ENCODE results near the gene CRYBG1. TPM values are rescaled to one million over a fixed set of nuclear protein-coding genes. Genes with fewer than 3 reads are reported as not detected.

CRYBG1 gene
- total RNA-seq, 1 donor from 2014 or later: 3.9 TPM

DNA sequence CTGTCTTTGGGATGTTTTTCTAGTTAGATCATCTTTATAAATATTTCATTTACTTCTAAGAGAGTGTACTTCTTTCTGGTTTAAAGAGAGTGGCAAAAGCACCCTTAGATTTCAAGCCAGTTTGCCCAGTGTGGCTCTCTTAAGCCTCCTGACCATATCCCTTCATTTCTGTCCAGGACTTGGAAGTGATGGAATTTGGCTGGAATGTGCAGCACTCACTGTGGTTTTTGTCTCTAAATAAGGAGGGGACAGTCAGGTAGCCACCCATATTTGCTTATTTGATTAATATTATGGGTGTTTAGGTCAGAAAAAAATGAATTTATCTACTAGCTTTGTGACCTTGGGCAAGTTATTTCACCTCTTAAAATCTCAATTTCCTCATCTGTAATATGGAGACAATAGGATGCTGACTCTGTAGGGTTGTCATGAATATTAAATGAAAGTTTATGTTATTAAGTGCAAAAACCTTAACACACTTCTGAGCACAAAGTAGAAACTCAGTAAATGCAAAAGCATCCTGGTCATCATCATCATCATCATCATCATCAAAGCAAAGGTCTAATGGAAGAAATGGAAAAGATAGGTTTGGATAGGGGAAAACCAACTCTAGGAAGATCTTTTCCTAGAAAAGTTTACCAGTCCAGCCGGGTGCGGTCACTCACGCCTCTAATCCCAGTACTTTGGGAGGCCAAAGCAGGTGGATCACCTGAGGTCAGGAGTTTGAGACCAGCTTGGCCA is 3.1 kb downstream of the CRYBG1 start:
- H3K4me1 Mint-ChIP-seq (ENCODE audit: low read depth): peaks cover 13% of the 10 kb centered on the region
- H3K27me3 Mint-ChIP-seq (ENCODE audit: low read depth): peaks cover 33% of the 10 kb centered on the region
- DNase-seq (ENCODE audit: low spot score): no peak
- H3K27ac Mint-ChIP-seq (ENCODE audit: unreplicated experiment): no peak overlapping the region
- no peak overlapping the region for H3K4me3 Mint-ChIP-seq (ENCODE audit: unreplicated experiment)
- H3K36me3 Mint-ChIP-seq (ENCODE audit: low read depth): no peaks in the 10 kb centered on the region
- no peaks in the 10 kb centered on the region for H3K9me3 Mint-ChIP-seq (ENCODE audit: low read depth)
- TF ChIP-seq, protein P1, sequence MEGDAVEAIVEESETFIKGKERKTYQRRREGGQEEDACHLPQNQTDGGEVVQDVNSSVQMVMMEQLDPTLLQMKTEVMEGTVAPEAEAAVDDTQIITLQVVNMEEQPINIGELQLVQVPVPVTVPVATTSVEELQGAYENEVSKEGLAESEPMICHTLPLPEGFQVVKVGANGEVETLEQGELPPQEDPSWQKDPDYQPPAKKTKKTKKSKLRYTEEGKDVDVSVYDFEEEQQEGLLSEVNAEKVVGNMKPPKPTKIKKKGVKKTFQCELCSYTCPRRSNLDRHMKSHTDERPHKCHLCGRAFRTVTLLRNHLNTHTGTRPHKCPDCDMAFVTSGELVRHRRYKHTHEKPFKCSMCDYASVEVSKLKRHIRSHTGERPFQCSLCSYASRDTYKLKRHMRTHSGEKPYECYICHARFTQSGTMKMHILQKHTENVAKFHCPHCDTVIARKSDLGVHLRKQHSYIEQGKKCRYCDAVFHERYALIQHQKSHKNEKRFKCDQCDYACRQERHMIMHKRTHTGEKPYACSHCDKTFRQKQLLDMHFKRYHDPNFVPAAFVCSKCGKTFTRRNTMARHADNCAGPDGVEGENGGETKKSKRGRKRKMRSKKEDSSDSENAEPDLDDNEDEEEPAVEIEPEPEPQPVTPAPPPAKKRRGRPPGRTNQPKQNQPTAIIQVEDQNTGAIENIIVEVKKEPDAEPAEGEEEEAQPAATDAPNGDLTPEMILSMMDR (IDR thresholded peaks at IDR 0.05): no peak

DNA sequence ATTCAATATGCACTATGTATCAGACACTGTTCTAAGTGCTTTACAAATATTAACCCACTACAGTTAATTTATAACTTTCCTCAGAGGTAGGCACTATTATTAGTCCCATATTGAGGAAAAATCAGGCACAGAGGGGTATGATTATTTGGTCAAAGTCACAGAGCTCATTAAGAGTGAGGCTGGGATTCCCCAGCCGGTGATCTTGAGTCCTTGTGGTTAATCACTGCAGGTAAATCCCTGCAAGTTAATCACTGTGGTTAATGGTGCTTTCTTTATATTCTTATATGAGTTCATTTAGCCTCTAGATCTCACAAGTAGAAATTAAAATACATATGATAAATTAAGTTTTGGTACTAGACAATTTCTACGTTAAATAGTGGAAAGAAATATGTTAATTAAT is 9.2 kb downstream of the CRYBG1 start:
- DNase-seq (ENCODE audit: low spot score): no peak
- Mint-ChIP-seq H3K9me3 (ENCODE audit: low read depth) (no peaks in the 10 kb centered on the region), H3K27ac (ENCODE audit: unreplicated experiment) (no peak overlapping the region), H3K4me3 (ENCODE audit: unreplicated experiment) (no peak overlapping the region), H3K4me1 (ENCODE audit: low read depth) (no peaks in the 10 kb centered on the region), H3K36me3 (ENCODE audit: low read depth) (no peaks in the 10 kb centered on the region), H3K27me3 (ENCODE audit: low read depth) (peaks cover 20% of the 10 kb centered on the region)
- TF ChIP-seq, protein P1 (IDR thresholded peaks at IDR 0.05): no peak

DNA sequence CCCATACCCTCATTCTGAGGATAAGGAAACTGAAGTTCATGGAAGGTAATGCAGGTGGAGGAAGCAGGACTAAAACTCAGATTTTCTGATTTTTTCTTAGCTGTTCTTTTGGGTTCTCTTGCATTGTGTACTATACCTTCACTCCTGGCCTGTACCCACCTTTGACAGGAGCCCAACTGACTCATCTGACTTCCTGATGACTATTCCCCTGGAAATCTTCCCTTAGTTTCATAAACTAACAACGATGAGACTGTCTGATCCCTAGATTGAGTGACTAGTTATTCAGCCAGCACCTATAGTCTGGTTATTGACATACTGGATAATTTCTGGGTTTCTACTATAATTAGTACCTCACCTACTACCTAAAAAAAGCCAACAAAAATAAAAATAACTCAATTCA is 10.1 kb downstream of the CRYBG1 start:
- Mint-ChIP-seq H3K4me3 (ENCODE audit: unreplicated experiment) (no peak overlapping the region), H3K36me3 (ENCODE audit: low read depth) (no peaks in the 10 kb centered on the region), H3K9me3 (ENCODE audit: low read depth) (no peaks in the 10 kb centered on the region), H3K4me1 (ENCODE audit: low read depth) (no peaks in the 10 kb centered on the region), H3K27me3 (ENCODE audit: low read depth) (peaks cover 29% of the 10 kb centered on the region), H3K27ac (ENCODE audit: unreplicated experiment) (no peak overlapping the region)
- no peak for DNase-seq (ENCODE audit: low spot score)
- TF ChIP-seq, protein P1 (IDR thresholded peaks at IDR 0.05): no peak

DNA sequence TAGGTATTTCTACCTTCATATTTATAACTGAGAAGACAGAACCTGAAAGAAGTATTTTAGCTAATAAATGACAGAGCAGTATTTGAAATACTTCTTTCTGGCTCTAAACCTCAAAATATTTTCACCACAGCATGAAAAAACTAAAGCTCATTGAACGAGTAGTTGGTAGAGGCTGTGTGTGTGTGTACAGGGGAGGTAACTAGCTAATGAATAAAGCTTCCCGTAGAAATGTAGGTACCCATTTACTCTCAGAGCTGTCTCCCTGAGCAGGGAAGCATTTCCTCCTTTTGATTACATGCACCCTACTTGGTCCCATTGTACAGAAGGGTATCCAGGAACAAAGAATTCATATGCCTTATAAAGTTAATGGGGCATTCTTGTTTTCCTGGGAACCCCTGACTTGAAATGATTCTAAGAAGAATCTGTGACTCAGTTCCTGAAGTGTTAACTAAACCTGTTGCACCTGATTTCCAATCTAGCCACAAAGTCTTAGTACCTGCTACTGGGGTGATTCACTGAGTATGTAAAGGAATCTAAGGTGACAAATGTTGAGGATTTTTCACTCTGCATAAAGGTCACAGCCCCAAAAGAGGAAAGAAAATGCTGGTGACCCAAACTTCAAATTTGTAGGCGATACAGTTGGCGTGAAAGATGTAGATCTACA is 12.5 kb downstream of the CRYBG1 start:
- H3K9me3 Mint-ChIP-seq (ENCODE audit: low read depth): no peaks in the 10 kb centered on the region
- no peak overlapping the region for H3K27ac Mint-ChIP-seq (ENCODE audit: unreplicated experiment)
- H3K36me3 Mint-ChIP-seq (ENCODE audit: low read depth): no peaks in the 10 kb centered on the region
- no peak for DNase-seq (ENCODE audit: low spot score)
- no peak overlapping the region for H3K4me3 Mint-ChIP-seq (ENCODE audit: unreplicated experiment)
- peaks cover 32% of the 10 kb centered on the region for H3K27me3 Mint-ChIP-seq (ENCODE audit: low read depth)
- H3K4me1 Mint-ChIP-seq (ENCODE audit: low read depth): peaks cover 5% of the 10 kb centered on the region
- TF ChIP-seq, protein P1 (IDR thresholded peaks at IDR 0.05): no peak

DNA sequence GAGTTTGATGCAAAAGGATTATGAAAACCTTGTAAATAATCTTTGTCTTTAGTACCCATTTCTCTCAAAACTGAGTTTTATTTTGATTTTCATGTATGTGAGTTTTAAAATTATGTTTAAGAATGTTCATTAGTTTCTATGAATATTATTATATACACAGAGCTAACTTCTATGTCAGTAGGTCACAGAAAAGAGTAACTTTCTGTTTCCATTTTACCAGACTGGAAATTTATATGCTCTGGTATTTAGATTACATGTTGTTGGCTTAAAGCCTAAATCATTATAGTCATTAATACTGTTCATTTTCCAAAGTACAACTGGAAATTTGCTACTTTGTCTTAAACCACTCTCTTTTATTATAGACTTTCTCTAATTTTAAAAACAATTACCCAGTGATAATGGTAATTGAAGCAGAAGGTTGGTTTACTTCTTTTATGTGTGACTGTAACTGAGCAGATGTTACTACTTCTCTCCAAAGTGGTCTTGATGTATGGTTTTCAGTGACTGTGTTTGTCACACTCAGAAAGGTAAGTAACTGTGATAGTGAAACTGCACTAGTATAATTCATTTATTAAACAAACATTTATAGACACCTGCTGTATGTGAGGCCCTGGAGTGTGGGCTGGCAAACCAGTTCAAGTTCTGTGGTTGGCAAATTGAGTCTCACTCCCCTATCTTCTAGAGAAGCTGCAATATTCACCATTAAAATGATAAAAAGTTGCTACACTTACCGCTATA is 13.2 kb downstream of the CRYBG1 start:
- H3K4me1 Mint-ChIP-seq (ENCODE audit: low read depth): peaks cover 5% of the 10 kb centered on the region
- no peak overlapping the region for H3K4me3 Mint-ChIP-seq (ENCODE audit: unreplicated experiment)
- peaks cover 25% of the 10 kb centered on the region for H3K27me3 Mint-ChIP-seq (ENCODE audit: low read depth)
- TF ChIP-seq, protein P1 (IDR thresholded peaks at IDR 0.05): no peak
- no peaks in the 10 kb centered on the region for H3K9me3 Mint-ChIP-seq (ENCODE audit: low read depth)
- no peak overlapping the region for H3K27ac Mint-ChIP-seq (ENCODE audit: unreplicated experiment)
- no peak for DNase-seq (ENCODE audit: low spot score)
- no peaks in the 10 kb centered on the region for H3K36me3 Mint-ChIP-seq (ENCODE audit: low read depth)
